Stimulated activated CD4-positive, alpha-beta T cell treated with anti-CD3 and anti-CD28 coated beads, Interleukin-15, amount 100 ng/mL, for 48 hours (primary cell): ENCODE measurements around the gene ARHGEF40.

ENCODE experiments used
- DNase-seq, 2 donors: peaks; one replicate each; pipeline ENCODE4 v3.0.0-alpha.2; 2020; ENCODE audit warnings: low read depth in 2 of 2

ARHGEF40 gene

DNA sequence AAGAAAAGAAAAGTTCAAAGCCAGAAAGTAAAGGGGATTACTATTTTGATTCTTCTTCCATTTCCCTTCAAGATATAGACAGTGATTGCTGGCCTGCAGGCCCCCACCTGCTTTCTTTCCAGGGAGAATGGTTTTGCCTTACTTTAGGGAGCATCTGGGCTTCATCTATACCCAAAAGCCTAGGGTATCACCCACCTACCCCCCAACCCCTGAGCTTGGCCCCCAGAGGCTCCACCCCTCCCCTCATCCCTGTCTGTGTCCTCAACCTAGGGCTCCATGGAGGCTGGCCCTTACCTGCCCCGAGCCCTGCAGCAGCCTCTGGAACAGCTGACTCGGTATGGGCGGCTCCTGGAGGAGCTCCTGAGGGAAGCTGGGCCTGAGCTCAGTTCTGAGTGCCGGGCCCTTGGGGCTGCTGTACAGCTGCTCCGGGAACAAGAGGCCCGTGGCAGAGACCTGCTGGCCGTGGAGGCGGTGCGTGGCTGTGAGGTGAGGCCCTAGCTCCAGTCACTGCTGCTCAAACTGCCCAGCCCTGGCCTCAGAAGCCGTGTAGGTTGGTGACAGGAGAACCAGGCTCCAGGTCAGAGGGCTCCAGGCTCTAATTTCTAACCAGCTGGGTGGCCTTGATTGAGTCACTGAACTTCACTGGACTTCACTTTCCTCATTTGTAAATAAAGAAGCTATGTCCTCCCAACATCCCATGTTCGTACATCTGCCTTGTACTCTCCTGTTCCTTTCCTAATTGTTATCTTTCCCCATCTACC lies 13.6 kb downstream of the ARHGEF40 start:
- DNase-seq: no peak

DNA sequence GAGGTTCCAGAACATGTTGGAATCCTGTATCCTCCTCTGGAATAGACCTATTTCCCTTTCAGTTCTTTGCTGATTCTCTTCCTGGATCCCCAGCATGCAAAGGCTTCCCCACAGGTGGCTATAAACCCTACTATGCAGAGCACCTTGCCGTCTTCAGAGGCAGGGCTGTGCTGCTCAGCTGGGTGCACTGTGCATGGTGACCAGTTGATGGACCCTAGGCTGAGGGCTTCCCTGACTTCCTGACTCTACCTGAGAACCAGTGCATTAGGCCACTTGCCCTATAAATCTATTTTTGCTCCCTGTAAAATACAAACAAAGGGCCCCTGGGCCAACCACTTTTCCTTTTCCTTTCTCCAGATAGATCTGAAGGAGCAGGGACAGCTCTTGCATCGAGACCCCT lies 14.3 kb downstream of the ARHGEF40 start:
- DNase-seq: no peak

DNA sequence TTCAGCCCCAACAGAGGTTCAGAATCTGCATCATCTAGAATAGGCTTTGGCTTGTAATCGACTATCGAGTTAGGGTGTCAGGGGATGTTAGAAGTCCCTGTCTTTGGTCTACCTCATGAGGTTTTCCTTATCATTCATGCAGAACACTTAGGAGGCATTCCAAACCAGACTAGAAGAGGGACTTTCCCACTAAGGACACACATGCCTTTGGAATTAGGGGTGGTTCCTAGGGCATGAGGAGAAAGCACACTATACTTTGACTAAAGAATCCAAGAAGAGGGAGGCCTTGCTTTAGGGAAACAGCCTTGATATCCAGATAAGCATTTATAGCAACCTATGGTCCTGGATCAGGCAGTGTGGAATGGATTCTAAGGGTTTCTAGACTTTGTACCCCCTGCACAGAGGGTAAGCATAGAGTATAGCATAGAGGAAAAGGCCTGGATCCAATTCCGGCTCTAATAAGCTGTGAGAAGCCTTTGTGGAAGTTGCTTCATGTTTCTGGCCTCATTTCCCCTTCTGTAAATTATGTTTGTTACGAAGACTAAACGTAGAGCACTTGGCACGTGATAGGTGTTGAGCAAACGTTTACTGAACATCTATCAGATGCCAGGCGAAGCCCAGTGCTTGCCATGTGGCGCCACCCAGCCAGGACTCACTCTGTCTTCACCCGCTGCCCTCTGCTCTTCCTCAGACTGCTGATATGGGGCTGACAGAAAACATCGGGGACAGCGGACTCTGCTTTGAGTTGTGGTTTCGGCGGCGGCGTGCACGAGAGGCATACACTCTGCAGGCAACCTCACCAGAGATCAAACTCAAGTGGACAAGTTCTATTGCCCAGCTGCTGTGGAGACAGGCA lies 15.1 kb downstream of the ARHGEF40 start:
- DNase-seq: no peak

DNA sequence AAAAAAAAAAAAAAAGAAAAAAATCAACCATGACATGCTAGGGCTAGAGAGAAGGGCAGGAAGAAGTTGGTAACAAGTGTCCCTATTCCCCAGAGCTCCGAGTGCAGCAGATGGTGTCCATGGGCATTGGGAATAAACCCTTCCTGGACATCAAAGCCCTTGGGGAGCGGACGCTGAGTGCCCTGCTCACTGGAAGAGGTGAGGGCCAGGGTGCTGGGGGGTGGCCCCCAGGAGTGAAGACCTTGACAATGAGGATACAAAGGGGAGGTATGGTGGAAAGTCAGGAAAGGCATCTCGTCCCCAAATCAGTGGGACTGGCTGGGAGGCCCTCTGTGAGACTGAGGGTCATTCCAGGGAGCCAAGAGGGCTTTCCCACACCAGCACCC lies 16.8 kb downstream of the ARHGEF40 start:
- no peak for DNase-seq

DNA sequence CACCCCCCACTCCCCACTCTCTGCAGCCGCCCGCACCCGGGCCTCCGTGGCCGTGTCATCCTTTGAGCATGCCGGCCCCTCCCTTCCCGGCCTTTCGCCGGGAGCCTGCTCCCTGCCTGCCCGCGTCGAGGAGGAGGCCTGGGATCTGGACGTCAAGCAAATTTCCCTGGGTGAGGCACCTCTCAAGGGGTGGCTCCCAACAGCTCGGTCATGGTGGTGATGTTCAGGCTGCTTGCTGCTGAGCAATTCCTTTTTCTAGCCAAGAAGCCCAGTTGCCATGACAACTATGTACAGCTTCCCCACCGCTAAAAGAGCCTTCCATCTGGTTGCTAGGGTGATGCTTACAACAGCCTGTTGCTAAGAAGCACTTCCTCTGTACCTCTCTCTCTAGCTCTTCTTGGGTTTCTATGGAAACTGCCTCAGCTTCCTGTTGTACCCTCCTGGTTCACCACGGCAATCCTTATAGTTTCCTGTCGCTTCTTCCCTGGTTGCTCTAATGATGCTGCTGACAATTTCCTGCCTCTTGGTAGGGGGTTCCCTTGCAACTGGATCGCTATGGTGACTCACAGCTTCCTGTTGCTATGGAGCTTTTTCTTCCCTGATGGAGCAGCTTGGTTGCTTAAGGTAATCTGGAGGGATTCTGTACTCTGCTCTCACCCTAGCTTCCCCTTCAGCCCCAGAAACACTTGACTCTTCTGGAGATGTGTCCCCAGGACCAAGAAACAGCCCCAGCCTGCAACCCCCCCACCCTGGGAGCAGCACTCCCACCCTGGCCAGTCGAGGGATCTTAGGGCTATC lies 17.4 kb downstream of the ARHGEF40 start:
- no peak for DNase-seq

DNA sequence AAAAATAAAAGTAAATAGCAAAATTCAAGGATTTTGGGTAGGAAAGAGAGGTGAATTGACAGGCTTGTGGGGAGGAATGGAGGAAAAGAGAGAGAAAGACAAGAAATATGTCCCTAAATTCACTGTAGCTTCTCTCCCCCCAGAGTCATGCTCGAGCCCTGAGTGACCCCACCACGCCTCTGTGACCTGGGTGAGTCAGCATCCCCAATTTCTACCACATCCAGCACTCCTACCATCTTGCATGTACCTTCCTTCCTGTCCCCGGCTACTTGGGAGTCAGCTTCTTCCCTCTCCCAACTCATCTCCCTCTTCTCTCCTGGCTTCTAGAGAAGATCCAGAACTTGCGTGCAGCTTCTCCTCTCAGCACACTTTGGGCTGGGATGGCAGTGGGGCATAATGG lies 18.6 kb downstream of the ARHGEF40 start:
- DNase-seq: no peak

DNA sequence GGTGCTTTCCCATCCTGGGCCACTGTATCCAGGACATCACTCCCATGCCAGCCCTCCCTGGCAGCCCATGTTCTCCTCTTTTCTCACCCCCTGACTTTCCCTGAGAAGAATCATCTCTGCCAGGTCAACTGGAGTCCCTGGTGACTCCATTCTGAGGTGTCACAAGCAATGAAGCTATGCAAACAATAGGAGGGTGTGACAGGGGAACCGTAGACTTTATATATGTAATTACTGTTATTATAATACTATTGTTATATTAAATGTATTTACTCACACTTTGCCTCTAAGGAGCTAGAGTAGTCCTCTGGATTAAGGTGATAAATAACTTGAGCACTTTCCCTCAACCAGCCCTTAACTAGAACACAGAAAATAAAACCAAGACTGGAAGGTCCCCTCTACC lies 19.2 kb downstream of the ARHGEF40 start:
- DNase-seq: no peak

DNA sequence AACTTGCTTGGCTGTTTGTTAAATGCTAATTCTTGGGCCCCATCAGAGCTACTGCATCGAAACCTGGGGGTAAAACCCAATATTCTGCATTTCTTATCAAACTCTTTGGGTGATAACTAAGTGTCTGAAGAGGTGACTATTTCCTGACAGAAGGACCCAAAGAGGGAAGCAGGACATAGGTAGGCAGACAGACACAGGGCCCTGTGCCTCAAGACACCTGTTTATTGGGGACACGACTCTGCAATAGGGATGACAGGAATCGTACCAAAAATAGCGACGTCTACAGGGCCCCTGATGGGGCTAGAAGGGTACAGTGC lies 19.7 kb downstream of the ARHGEF40 start:
- DNase-seq: no peak

DNA sequence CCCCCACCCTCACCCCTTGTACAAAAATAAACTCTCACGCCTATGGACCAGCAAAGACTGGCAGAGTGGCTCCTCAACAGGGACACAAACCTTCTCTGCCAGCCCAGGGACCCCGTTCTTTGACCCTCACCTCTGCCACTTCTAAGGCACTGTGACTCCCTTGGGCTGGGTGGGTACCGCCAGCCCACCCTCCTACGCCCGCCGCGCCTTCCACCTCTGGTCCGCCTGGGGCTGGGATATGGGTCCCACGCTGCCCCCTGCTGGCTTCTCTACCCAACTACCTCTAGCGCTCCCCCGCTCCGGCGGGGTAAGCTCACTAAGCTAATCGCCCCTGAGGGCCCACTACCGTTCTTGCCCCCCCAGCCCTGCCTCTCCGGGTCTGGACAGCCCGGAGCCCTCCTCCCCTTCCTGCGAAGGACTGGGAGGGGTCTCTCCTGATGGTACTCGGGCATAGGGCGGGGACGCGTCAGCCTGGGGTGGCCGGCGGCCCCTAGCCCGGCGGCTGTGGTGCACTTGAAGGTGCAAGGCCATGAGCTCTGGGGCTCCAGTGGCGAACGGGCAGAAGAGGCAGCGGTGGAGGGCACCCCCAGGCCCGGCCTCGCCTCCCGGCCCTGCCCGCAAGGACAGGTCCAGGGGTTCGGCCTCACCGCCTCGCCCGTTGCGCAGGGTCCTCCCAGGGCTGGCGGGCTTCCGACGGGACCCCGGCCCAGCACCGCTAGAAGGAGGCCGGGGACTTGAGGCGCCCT lies 20.3 kb downstream of the ARHGEF40 start:
- no peak for DNase-seq

DNA sequence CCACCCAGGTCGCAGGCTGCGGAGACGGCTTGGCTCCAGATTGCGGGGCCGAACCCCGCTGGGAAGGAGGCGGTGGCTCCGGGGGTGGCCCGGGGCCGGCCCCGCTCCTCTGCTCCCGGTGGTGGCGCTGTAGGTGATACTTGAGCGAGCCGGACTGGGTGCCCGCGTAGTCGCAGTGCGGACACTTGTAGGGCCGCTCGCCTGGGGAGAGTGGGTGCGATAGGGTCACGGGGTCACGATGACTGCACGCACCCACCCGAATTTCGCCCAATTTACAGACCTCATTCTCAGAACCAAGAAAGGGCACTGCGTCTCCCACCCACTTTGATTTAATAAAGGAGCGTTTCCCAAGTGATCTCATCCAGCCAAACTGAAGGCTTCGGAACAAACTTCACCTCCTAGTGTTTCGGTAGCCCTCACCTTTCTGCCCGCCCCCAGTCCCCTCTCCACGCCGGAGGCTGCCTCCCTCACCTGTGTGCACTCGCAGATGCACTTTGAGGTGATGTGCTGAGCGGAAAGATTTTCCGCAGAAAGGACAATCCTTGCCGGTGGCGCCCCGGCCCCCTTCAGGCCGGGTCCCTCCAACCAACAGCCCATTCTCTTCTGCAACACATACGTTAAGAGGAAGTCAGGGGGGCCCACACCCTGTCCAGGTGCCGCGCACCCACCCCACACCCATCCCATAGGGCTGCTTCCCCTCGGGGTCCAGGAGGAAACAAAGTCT lies 21.0 kb downstream of the ARHGEF40 start:
- DNase-seq: no peak

DNA sequence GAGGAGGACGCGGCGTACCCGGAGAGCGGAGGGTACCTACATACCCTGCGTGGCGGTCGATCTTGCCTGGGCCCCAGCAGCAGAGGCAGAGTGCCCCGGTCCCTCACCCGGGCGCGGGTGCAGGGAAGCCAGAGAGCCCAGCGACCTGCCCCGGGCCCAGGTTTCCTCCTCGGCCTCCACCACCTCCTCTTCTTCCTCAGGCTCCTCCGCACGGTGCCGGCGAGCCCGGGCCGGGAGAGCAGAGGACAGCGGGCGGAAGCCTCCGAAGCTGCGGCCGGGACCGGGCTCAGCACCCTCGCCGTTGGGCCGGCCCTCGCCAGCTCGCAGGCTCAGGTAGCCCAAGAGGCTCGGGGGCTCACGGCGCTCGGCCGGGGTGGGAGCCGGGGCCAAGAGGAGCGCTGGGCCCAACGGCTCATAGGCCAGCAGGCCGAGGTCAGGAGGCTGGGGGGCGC lies 21.7 kb downstream of the ARHGEF40 start:
- no peak for DNase-seq

DNA sequence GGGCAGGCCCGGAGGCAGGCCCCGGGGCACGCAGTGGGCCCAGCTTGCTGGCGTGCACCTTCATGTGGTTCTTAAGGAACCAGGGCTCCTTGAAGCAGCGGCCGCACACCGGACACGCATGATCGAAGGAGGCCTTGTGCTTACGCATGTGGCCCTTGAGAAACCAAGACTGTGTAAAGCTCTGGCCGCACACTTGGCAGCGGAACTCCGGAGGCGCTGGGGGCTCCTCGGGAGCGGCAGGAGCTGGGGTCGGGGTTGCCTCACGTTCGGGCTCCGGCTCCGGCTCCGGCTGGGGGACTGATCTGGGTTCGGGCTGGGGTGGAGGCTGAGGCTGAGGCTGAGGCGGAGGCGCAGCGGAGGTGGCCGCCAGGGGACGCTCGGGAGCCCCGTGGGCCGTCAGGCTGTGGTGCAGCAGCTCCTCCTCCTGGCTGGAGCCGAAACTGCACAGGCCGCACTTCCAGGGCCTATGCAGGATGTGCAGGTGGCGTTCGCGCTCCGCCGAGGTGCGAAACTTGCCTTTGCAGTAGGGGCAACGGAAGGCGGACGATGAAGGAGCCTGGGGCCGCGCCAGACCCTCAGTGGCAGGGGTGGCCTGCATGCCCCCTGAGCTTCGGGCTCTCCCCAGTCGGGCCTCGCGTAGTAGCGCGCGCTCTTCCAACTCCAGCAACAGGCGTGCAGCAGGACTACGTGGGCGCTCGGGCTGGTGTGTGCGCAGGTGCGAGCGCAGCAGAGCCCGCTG lies 22.3 kb downstream of the ARHGEF40 start:
- peak; percentile 80 to 86 for DNase-seq

DNA sequence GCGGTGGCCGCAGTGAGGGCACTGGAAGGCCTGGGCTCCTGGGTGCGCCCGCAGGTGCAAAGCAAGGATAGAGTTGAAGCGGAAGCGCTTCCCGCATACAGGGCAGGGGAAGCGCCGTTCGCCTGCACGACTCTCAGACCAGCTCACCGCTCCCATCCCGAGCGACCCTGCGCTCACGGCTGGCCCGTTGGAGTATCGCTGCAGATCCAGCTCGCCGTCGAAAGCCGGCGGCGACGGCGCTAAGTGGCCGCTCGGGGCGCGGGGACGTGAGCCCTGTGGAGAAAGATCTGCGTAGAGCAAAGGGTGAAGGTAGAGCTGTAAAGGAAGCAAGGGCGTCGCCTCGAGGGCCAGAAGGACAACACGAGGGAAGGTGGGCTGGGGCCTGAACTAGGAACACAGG lies 22.9 kb downstream of the ARHGEF40 start:
- no peak for DNase-seq

DNA sequence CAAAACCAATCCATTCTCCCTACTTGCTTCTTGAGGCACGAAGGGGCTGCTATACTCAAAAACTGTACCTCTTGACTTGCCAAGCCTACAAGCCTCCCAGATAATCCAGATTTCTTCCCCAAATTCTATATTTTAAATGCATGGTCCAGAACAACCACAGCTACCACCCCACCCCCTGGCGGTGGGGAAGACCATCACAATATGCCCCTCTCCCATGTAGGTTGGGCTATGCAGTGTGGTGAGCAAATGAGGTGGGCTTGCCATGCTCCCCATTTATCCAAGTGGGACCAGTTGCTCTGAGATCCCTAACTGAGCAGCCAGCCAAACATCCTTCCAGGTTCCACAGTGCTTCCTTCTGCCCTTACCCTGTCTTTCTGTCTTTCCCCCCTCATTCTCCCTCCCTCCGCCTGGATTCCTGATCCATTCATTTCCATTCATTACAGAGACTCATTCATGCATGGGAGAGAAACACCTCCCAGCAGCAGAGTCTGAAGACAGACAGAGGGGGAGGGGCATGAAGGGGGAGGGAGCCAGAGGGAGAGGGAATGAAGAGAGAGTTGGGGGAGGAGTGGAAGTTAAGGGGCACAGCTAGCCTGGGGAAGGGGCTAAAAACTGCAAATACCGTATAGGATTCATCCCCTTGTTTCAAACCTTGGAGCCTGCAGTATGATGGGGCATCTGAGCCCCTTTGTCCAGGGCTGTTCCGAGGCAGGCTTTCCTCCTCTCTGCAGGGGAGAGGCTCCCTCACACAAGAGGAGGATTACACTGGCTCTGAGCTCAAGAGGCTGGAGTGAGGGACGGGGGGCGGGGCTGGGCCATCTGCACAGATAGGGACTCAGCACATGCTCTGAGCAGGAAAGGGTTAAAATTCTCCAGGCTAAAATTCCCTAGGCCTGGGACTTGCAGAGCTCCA lies 23.9 kb downstream of the ARHGEF40 start:
- no peak for DNase-seq

DNA sequence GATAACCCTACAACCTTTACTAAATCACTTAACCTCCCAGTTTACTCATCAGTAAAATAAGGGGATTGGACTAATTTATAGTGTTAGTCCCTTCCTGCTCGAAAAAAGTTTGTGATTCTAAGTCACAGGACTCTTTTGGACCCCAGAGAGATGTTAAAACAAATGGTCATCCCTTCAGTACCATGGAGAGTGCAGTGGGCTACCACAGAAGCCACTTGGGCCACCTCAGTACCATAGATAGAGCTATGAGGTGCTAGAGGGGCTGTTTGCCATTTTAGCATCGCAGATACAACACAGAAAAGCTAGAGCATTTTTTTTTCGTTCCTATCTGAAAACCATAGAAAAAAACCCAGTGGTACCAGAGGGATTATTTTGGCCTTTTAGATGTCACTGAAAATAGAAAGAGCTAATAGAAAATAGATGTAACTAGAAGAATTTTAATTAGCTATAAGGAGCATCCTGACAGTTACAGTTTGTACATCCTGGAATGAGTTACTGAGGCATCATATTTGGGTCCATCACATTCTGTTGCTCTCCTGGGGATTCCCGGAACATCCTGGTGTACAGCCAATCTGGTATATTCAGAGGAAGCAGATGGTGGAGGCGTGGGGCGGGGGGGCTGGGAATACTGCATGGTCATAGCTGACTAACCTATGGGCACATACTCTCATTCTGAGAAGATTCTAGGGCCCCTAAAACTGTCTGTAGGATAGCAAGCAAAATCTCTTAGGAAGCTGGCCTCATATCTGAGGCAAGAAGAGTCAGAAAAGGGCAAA lies 25.5 kb downstream of the ARHGEF40 start:
- no peak for DNase-seq

DNA sequence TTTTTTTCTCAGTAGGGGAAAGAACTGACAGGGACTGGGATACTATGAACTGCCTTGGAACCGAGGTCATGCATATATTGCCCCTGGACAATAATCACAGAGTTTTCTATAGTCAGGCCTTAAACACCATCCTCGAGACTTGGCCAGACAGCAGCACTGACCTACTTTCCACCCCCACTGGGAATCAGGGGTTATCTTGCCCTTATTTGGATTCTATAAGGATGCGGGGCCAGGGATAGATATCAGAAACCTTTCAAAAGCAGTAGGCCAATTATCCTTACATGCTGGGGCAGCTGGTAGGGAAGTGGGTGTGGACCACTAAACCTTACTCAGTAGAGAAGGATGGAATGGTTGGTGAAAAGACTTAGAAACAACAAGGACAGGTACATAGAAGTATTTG lies 26.3 kb downstream of the ARHGEF40 start:
- no peak for DNase-seq

DNA sequence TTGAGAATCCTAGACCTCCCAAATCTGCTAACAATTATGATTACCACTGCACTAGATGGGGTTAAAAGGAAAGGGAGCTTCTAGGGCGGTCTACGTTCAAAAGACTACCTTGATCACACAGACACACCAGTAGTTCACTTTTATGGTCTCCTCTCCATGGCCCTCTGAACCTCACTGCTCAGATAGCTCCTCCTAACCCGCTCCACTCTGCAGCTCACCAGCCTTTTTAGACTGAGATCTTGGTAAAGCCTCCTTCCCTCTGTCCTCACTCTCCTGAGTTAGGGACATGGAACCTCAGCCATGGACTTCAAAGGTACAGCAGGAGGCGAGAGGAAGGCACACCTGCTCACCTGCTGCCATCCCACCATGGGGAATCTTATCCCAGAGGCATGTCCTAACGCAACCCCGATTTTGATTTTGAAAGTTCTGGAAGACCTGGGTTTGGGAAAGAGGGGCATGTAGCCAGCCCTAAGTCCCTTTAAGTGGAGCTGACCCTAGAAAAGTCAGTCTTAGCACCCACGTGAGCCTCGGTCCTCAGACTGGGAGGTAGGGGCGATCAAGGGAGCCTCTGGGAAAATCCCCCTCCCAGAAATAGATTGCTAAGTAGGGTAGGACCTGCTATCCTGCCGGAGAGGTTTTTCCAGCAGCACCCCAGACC lies 27.0 kb downstream of the ARHGEF40 start:
- no peak for DNase-seq

DNA sequence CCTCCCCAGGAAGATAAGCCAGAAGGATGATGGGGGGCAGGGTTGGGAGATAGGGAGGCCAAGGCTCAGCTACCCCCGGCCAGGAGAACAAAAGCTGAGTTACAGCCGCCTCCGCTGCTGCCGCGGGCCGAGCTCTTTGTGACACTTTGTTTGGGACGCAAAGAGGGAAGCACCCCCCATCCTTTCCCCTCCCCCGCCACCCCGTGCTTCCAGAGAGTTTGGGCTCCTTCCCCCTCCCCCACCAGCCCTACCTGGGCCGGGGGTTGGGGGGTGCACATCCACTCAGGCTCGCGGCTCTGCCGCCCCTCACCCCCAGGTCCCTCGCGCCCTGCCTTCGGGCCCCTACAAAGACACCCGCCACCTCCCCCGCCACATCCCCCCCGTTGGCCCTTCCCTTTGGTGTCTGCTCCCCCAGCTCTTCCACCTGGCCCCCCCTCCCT lies 27.6 kb downstream of the ARHGEF40 start:
- no peak for DNase-seq
